GM12873 (cell line): ENCODE measurements around the gene TSSK3.

Experiments
- CTCF ChIP-seq: IDR thresholded peaks from 2 replicates; pipeline ENCODE4 v1.5.1; 2012; ENCODE audit warnings: low read depth, mild to moderate bottlenecking, moderate library complexity, low read length, control low read depth; ENCODE audit not compliant: insufficient read depth; ENCODE audit errors: missing control alignments

TSSK3 gene

GRCh38 chr1:32335790-32336590 is 26.3 kb upstream of the TSSK3 start, which contains the start of gene MARCKSL1:
TSS of gene MARCKSL1 (minus strand) at chr1:32336233. CDS start at chr1:32336033, 200 bp downstream.
- TF ChIP-seq CTCF: no peak

- TF ChIP-seq CTCF: no peak
Observed at GRCh38 chr1:32336591-32336932, 25.8 kb upstream of the TSSK3 start.

DNA sequence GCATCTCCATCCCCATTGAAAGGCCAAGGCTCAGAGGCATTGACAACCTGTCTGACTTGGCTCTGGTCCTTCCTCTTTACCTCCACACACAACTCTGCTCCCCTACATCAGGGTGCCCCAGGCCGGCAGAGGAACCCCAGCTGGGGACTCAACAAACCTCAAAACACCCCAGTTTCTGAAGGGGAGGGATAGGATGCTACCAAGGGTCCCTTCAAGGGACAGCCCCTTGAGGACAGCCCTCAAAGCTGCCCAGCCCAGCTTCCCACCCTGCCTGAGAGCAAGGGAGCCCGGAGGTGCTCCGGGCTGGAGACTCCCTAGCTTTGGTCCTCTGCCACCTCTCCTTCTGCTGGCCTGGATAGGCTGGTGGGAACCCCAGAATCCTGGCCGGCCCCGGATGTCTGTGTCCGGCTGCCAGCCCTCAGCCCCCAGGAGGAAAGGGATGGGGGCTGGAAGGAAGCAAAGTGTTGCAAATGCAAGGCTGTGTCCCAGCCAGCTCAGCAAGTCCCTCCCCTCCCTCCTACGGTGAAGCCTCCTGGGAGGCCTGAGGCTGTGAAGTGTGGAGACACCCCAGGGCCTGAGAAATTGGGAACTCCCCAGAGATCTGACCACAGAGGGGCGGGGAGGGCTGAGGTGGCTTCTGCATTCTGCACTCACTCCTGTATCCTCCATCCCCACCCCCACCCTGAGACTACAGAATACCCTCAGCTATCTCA is 25.2 kb upstream of the TSSK3 start:
- no peak for TF ChIP-seq CTCF

DNA sequence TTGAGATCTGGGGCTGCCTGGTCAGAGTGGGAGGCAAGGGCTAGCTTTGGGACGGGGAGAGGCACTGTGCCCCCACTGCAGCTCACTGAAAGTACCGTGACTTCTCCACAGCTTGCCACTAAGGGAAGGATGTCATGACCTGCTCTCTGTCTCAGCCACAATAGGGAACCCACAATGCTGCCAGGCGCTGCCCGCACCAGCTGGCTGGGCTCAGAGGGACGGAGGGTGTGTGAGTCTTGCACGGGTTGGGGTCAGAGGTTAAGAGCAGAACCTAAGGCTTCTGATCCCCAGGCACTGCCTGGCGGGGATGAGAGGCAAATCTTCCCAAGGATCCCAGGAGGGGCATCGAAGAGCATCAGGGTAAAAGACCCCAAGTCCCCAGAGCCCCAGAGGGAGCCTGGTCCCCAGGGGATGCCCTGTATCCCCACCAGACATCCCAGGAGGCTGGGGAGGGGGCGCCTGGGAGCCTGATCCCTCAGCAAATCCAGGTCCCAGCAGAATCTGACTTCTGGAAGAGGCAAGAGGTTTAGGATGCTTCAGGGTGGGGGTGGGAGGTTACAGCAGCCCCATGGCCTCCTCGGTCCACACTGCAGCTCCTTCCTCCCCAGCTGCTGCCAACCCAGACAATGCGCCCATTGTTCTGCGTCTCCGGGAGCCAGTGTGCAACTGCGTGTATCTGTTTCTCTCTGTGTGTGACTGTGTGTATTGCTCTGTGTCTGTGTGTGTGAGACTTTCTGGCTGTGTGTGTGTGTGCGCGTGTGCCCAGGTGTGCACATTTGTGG is 24.3 kb upstream of the TSSK3 start:
- TF ChIP-seq CTCF: no peak

DNA sequence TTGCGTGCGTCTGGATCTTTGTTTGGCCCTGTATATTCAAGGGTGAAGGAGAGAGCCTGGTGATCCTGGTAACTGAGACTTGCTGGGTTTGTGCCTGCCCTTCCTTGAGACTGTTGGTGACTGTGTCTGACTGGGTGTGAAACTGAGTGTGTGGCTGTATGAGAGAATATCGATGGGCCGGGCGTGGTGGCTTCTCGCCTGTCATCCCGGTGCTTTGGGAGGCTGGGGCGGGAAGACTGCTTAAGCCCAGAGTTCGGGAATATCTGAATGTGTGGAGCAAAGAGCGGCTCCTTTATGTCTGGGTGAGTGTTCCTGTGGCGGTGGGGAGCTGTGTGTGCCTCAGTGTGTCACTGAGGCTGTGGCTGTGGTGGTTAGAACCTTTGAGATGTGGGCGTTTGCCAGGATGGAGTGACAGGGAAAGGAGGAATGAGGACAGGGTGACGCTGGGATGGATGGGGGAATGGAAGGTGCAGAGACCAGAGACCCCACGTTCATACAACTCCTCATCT is 23.6 kb upstream of the TSSK3 start:
- no peak for TF ChIP-seq CTCF

DNA sequence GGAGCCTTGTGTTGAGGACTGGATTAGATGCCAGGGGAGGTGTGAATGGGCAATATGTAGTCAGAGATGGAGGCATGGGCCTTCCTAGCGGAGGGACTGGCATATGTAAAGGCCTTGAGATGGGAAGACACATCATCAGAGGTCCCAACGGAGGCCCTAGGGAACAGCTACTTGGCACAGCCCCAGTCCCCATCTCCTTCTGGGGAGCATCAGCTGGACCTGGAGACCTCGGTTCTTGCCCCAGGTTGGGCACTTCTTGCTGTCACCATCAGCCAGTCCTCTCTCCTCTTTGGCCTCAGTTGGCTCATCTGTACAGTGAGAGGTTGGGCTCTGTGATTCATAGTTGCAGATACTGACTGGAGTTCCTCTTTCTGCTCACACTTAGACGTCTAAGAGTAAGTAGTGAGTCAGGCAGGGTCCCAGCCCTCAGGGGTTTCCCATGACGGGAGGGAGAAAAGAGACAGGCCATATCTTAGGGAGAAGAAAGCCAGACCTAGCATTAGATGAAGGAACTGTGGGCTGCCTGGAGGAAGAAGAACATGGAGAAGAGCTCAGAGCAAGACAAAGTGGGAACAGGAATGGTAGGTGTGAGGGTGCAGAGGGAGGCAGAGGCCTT is 22.9 kb upstream of the TSSK3 start:
- TF ChIP-seq CTCF: no peak
